ENCODE data around the gene BICDL1. TPM values are rescaled to one million over a fixed set of nuclear protein-coding genes. Genes with fewer than 3 reads are reported as not detected.

The BICDL1 gene
- total RNA-seq, 1 donor from 2014 or later = 136 TPM

DNA sequence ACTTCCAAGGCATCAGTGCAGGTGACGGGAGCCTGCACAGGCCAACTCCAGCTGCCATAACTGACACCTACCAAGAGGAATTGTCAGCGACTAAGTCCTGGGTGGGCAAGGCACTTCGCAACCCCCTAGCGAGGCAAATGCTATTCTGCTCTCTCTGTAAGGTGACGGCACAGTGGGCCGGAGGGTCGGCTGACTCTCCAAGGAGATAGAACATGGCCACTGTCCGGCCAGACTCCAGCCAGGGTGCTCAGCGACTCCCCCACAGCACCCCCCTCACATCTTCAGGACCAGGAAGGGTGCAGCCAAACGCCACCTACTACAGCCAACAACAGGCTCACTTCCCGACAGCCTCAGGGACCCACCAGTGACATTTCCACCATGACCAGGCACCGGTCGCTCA is 114.3 kb downstream of the BICDL1 start:
- Mint-ChIP-seq H3K27me3 (ENCODE audit: insufficient read depth) (no peaks in the 10 kb centered on the region), H3K36me3 (ENCODE audit: low read depth) (peaks cover 33% of the 10 kb centered on the region), H3K27ac (no peak overlapping the region), H3K4me1 (ENCODE audit: low read depth) (peaks cover 10% of the 10 kb centered on the region), H3K9me3 (no peaks in the 10 kb centered on the region), H3K4me3 (no peak overlapping the region)
- intact Hi-C loops (cut with micrococcal nuclease) = no loop called here
- no peak for DNase-seq (ENCODE audit: low spot score)

DNA sequence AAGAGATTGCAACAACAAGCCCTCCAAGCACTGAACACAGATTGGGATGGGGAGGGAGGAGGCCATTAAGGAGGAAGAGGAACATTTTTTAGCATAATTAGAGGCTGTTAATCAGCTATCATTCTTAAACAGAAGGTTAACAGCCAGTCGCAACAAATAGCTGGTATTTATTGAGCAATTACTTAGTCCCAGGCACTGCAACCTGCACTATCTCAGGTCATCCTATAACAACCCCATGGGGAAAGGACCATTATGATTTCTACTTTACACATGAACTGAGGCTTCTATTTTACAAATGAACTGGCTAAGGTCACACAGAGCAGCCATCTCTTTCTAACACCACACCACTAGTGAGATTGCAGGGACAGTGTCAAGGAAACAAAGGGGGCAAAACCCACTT is 117.1 kb downstream of the BICDL1 start:
- no peaks in the 10 kb centered on the region for H3K27me3 Mint-ChIP-seq (ENCODE audit: insufficient read depth)
- DNase-seq (ENCODE audit: low spot score) = no peak
- intact Hi-C loops (cut with micrococcal nuclease) = no loop called here
- peaks cover 36% of the 10 kb centered on the region for H3K36me3 Mint-ChIP-seq (ENCODE audit: low read depth)
- no peaks in the 10 kb centered on the region for H3K9me3 Mint-ChIP-seq
- H3K27ac Mint-ChIP-seq = no peak overlapping the region
- peaks cover 26% of the 10 kb centered on the region for H3K4me1 Mint-ChIP-seq (ENCODE audit: low read depth)
- H3K4me3 Mint-ChIP-seq = no peak overlapping the region

DNA sequence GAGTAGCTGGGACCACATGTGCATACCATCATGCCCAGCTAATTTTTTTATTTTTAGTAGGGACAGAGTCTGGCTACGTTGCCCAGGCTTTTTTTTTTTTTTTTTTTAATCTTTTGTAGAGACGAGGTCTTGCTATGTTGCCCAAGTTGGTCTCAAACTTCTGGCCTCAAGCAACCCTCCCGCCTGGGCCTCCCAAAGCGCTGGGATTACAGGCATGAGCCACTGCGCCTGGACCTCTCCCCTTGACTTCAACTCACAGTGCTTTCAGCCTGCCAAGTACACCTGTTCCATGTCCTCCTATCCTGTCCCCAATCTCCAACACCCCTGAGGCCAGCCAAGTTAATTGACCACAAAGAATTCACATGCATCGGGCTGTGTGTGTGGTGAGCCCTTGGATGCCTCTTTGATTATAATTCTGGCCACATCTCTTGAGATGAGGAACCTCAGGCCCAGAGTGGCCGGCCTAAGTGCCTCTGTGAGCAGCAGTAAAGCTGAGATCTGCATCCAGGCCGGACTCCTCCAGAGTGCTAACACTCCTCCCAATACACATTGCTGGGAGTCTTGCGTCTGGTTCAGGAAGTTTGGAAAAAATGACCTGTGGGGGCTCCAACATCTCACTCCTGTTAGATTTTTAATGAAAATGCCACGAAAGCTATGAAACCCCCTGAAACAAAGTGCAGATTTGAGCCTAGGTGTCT is 120.7 kb downstream of the BICDL1 start:
- Mint-ChIP-seq H3K27me3 (ENCODE audit: insufficient read depth) (no peaks in the 10 kb centered on the region), H3K4me3 (peak overlapping the region; percentile 76), H3K27ac (no peak overlapping the region), H3K9me3 (no peaks in the 10 kb centered on the region), H3K4me1 (ENCODE audit: low read depth) (peaks cover 45% of the 10 kb centered on the region), H3K36me3 (ENCODE audit: low read depth) (peaks cover 34% of the 10 kb centered on the region)
- DNase-seq (ENCODE audit: low spot score) = no peak
- intact Hi-C loops (cut with micrococcal nuclease) = loop anchor here (10.0 kb wide), 1 partner anchor 325 kb away; the partner anchor contains the start of gene COX6A1

DNA sequence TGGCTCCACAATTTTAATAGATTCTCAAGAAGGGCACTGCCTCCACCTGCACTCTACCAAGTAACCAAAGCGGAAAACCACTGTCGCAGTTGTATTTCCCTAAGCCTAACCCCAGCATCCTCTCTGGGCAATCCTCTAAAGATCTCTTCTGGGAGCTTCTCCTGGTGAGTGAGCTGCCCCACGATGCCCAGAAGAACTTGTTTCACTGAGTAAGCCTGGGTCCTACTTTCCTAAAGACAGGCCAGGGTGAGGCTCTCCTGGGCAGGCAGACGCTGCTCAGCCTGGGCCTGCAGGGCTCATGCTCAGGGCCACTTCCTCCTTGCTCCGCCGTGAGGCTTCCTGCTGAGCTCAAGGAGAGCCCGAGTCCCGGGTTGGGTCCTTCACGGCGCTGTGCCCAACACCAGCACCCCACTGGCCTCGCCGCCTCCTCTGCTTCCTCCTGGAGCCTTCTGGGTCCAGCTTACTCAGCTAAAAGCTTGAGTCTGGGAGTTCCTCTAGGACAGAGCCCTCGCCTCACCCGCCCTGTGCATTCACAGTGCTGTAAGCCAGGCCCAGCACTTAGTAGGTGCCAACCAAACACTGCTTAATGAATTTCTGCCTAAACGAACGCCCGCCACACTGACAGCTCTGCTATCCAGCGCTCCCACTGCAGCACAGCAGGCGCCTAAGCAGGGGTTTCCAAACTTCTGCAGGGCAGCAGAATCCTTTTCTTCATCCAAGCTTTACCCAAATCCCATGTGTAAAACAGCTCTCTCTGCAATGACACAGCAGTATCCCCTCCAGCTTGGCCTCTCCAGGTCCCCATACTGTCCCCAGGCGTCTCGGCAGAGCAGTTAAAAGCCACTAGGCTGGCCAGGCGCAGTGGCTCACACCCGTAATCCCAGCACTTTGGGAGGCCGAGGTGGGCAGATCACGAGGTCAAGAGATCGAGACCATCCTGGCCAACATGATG is 121.8 kb downstream of the BICDL1 start:
- intact Hi-C loops (cut with micrococcal nuclease) = loop anchor here (10.0 kb wide), 1 partner anchor 324 kb away; the partner anchor contains the start of gene COX6A1
- H3K27ac Mint-ChIP-seq = peak overlapping the region; percentile 86
- peak overlapping the region; percentile 76 for H3K4me3 Mint-ChIP-seq
- no peaks in the 10 kb centered on the region for H3K9me3 Mint-ChIP-seq
- no peaks in the 10 kb centered on the region for H3K27me3 Mint-ChIP-seq (ENCODE audit: insufficient read depth)
- peaks cover 37% of the 10 kb centered on the region for H3K36me3 Mint-ChIP-seq (ENCODE audit: low read depth)
- DNase-seq (ENCODE audit: low spot score) = peak; percentile 50
- H3K4me1 Mint-ChIP-seq (ENCODE audit: low read depth) = peaks cover 55% of the 10 kb centered on the region

DNA sequence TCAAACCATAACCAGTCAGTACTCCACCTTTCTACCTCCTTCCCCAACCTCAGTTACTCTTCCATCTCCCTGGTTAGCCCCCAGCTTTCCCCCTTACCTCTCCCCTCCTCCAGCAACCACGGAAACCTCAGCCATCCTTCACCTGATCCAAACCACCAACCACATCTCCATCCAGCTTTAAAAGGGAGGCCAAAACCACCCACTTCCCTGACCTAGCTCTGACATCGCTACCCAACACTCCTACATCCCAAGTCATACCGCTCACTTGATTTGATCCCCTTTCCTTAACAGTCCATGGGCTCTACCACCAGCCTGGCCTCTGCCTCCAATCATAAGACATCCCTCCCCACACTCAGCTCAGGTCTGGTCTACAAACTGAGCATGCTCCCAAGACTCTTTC is 126.0 kb downstream of the BICDL1 start:
- Mint-ChIP-seq H3K4me1 (ENCODE audit: low read depth) (peaks cover 71% of the 10 kb centered on the region), H3K27ac (peak overlapping the region; percentile 90), H3K9me3 (no peaks in the 10 kb centered on the region), H3K4me3 (peak overlapping the region; percentile 99), H3K36me3 (ENCODE audit: low read depth) (peaks cover 35% of the 10 kb centered on the region), H3K27me3 (ENCODE audit: insufficient read depth) (no peaks in the 10 kb centered on the region)
- no peak for DNase-seq (ENCODE audit: low spot score)
- intact Hi-C loops (cut with micrococcal nuclease) = loop anchor here (5.0 to 10.0 kb wide), 2 partner anchors 137 to 320 kb away; partner anchors contain the start of gene COX6A1

DNA sequence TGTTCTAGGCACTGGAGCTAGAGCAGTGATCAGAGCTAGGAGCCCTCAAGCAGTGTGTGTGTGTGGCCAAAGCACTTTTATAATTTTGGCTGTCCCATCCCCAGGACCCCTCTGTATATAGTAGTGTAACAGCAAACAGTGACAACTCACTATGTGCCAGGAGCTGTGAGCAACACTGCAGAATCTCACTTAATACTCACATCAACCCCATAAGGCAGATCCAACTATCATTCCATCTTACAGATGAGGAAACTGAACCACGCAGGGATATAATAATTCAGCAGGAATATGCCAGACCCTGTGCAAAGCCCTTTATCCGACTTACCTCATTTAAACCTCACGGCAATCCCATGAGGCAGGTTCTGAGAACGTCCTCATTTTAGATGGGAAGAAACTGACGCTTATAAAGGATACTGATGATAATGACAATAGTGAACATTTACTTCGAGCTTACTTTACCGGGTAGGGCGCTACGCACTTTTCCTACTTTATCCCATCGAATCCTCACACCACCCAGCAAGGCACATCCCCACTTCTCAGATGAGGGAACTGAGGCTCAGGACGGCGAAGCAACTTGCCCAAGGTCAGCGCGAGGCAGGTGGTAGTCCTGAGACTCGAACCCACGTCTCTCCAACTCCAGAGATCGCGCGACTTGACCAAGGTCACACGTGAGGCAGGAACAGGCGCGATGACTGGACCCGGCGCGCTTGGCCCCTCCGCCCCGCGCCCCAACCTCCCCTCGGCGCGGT is 126.8 kb downstream of the BICDL1 start:
- H3K4me3 Mint-ChIP-seq = peak overlapping the region; percentile 99
- H3K27ac Mint-ChIP-seq = peak overlapping the region; percentile 90

DNA sequence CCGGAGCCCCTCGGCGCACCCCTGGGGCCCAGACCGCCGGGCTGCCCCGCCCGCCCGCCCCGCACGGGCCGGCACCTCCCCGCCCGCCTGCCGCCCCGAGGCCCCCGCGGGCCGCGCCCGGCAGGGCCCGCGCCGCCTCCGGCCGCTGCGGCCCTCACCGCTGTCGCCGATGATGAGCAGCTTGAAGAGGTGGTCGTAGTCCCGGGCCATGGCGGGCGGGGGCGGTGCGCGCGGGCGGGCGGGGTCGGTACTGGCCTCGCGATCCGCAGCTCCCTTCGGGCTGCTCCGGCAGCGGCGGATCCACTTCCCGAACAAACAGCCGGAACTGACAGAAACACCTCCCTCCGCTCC is 127.4 kb downstream of the BICDL1 start, which contains the start of gene RAB35:
Gene RAB35 (minus strand): TSS at position 313 of the 351 bp plus-strand sequence. CDS start 103 bp downstream, at position 210.
- H3K4me1 Mint-ChIP-seq (ENCODE audit: low read depth) = peaks cover 71% of the 10 kb centered on the region
- peaks cover 34% of the 10 kb centered on the region for H3K36me3 Mint-ChIP-seq (ENCODE audit: low read depth)
- no peaks in the 10 kb centered on the region for H3K9me3 Mint-ChIP-seq
- peak within 1 kb of the TSS; percentile 99 for H3K4me3 Mint-ChIP-seq
- DNase-seq (ENCODE audit: low spot score) = no peak
- H3K27ac Mint-ChIP-seq = peak within 1 kb of the TSS; percentile 94
- no peaks in the 10 kb centered on the region for H3K27me3 Mint-ChIP-seq (ENCODE audit: insufficient read depth)
- intact Hi-C loops (cut with micrococcal nuclease) = loop anchor here (1.0 to 10.0 kb wide), 3 partner anchors 85 to 318 kb away; partner anchors contain the start of genes COX6A1 and RPLP0

More for the DNA sequence above, 126.8 kb downstream of the BICDL1 start:
- H3K9me3 Mint-ChIP-seq = no peaks in the 10 kb centered on the region
- DNase-seq (ENCODE audit: low spot score) = peak; percentile 14
- intact Hi-C loops (cut with micrococcal nuclease) = loop anchor here (1.0 to 10.0 kb wide), 3 partner anchors 85 to 319 kb away; partner anchors contain the start of genes COX6A1 and RPLP0
- no peaks in the 10 kb centered on the region for H3K27me3 Mint-ChIP-seq (ENCODE audit: insufficient read depth)
- peaks cover 34% of the 10 kb centered on the region for H3K36me3 Mint-ChIP-seq (ENCODE audit: low read depth)
- peaks cover 71% of the 10 kb centered on the region for H3K4me1 Mint-ChIP-seq (ENCODE audit: low read depth)

DNA sequence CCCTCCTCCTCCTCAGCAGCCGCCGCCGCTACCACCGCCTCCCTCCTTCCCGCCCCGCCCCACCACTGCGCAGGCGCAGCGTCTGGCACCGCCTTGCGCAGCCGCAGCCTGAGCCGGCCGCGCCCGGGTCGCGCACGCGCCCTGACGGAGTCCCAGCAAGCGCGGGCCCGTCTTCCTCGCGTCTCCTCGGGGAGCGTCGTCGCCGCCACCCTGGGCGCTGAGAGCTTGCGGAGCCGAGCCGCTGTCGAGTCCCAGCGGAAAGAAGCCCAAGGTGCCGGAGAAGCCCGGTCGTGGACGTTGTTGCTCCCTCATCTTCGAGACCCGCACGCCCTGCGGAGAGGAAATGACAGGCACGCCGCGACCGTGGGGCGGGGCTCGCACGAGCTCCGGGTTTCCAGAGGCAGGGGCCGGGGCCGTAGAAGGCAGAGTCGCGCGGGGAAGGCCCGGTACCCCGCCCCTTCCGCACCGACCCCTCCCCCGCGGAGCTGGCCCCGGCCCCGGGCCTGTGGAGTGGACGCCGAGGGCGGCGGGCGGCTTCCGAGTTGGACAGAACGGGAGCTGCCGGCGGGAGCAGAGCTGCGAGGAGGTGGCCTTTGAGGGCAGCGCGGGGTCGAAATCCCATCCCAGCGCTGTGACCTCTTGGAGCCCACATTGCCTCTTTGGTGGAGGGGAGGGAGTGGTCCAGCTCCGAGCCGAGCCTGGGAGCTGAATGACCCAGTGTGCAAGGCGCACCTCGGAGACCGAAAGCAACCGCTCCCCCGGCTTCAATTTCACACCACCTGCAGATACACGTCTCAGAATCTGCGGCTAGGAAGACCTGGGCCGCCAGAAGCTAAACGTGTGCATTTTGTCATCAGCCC is 128.0 kb downstream of the BICDL1 start:
- H3K27ac Mint-ChIP-seq = peak overlapping the region; percentile 94
- intact Hi-C loops (cut with micrococcal nuclease) = loop anchor here (1.0 to 10.0 kb wide), 3 partner anchors 84 to 318 kb away; partner anchors contain the start of genes COX6A1 and RPLP0
- peak overlapping the region; percentile 92 for H3K4me3 Mint-ChIP-seq
- no peaks in the 10 kb centered on the region for H3K27me3 Mint-ChIP-seq (ENCODE audit: insufficient read depth)
- no peaks in the 10 kb centered on the region for H3K9me3 Mint-ChIP-seq
- H3K4me1 Mint-ChIP-seq (ENCODE audit: low read depth) = peaks cover 72% of the 10 kb centered on the region
- peak; percentile 97 for DNase-seq (ENCODE audit: low spot score)
- H3K36me3 Mint-ChIP-seq (ENCODE audit: low read depth) = peaks cover 31% of the 10 kb centered on the region

DNA sequence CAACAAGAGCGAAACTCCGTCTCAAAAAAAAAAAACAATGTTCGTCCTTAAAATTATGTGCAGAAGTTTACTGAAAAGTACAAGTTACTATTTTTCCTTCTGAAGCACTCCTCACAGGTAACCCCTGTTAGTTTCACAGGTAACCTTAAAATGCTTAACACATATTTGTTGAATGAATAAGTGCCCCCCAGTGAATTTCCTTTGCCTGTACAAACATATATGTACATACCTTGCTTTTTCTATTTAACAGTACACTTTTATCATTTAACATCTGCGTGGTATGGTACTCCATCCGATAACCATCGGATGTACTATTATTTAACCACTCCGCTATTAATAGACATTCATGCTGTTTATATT is 128.9 kb downstream of the BICDL1 start:
- Mint-ChIP-seq H3K27ac (peak overlapping the region; percentile 94), H3K4me3 (peak overlapping the region; percentile 92), H3K9me3 (no peaks in the 10 kb centered on the region), H3K36me3 (ENCODE audit: low read depth) (peaks cover 31% of the 10 kb centered on the region), H3K27me3 (ENCODE audit: insufficient read depth) (no peaks in the 10 kb centered on the region), H3K4me1 (ENCODE audit: low read depth) (peaks cover 68% of the 10 kb centered on the region)
- intact Hi-C loops (cut with micrococcal nuclease) = loop anchor here (2.0 to 10.0 kb wide), 4 partner anchors 134 to 569 kb away; partner anchors contain the start of genes COX6A1 and MLEC
- no peak for DNase-seq (ENCODE audit: low spot score)

DNA sequence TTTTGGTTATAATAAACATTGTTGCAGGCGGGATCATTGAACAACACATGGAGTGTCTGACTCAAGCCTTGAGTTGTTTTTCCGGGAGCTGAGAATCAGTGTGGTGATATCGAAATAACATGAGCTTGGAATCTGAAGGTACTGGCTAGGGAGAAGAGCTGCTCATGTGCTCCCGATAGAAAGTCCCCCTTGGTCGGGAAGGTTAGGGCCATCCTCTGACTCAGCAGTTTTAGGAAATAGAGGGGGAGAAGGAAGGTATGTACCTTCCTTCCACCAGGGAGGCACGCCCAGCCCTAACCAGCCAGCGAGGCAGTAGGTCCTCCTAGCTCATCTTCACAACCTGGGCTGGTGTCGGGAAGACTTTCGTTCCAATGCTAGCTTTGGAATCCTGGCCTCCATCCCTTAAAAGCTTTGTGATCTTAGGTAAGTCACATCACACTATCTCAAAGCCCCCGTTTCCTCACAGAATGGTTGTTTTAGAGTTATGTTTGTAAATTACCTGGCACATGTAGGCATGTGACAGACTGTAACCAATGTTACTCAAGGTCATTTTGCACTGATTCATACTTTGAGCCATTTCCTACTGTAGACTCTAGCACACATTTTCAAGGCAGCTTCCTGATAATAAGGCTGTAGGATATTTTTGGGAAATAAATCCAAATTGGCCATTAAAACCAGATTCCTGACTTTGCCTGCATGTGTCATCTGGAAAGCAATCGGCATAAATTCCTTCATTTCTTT is 129.5 kb downstream of the BICDL1 start:
- peak overlapping the region; percentile 92 for H3K4me3 Mint-ChIP-seq
- no peak for DNase-seq (ENCODE audit: low spot score)

More for the DNA sequence above, 129.5 kb downstream of the BICDL1 start:
- peak overlapping the region; percentile 94 for H3K27ac Mint-ChIP-seq
- H3K36me3 Mint-ChIP-seq (ENCODE audit: low read depth) = peaks cover 28% of the 10 kb centered on the region
- H3K27me3 Mint-ChIP-seq (ENCODE audit: insufficient read depth) = no peaks in the 10 kb centered on the region
- H3K4me1 Mint-ChIP-seq (ENCODE audit: low read depth) = peaks cover 68% of the 10 kb centered on the region
- intact Hi-C loops (cut with micrococcal nuclease) = loop anchor here (1.0 to 10.0 kb wide), 7 partner anchors 31 to 568 kb away; partner anchors contain the start of genes COX6A1 and MLEC
- H3K9me3 Mint-ChIP-seq = no peaks in the 10 kb centered on the region

Measured in activated T-helper 1 cell treated with anti-CD3 and anti-CD28 coated beads, Interleukin-12 subunit alpha, Interleukin-12 subunit beta, Interleukin-2, Interleukin-4 antibody, amounts not matched to agents 30 ng/mL and 10 ng/mL and 1 ng/mL, durations not matched to agents 14 hours and 24 hours and 36 hours (primary cell).